ENCODE data around the gene MAST2. TPM values are rescaled to one million over a fixed set of nuclear protein-coding genes. Genes with fewer than 3 reads are reported as not detected.

Gene MAST2
- total RNA-seq, 4 donors from 2014 or later, result 6.6 to 22.6 (median 13.9) TPM

GRCh38 chr1:45859221-45859620 lies 55.8 kb downstream of the MAST2 start:
- DNase-seq (ENCODE audit: low spot score in 2 of 2), result no peak
- TF ChIP-seq POLR2A (IDR thresholded peaks at IDR 0.05), result no peak
- TF ChIP-seq CTCF (IDR thresholded peaks at IDR 0.05), result no peak
- 92 to 96% methylated on average over 3 of the region's 3 CpGs for WGBS, 2 donors
- intact Hi-C loops (cut with DNase I; ENCODE audit: low total_unique reads), result no loop called here
- H3K4me3 ChIP-seq (ENCODE audit: low read depth, poor library complexity, severe bottlenecking), result no peak overlapping the region

- intact Hi-C loops (cut with DNase I; ENCODE audit: low total_unique reads), result no loop called here
- DNase-seq (ENCODE audit: low spot score in 2 of 2), result no peak
- TF ChIP-seq CTCF (IDR thresholded peaks at IDR 0.05) (no peak), POLR2A (IDR thresholded peaks at IDR 0.05) (no peak)
- H3K4me3 ChIP-seq (ENCODE audit: low read depth, poor library complexity, severe bottlenecking), result no peak overlapping the region
These were observed 58.6 kb downstream of the MAST2 start for GRCh38 chr1:45862008-45862407.

GRCh38 chr1:45863218-45863617 lies 59.8 kb downstream of the MAST2 start:
- WGBS, 2 donors, result 63 to 70% methylated on average over 2 of the region's 2 CpGs
- no peak for TF ChIP-seq CTCF (IDR thresholded peaks at IDR 0.05)
- no peak for TF ChIP-seq POLR2A (IDR thresholded peaks at IDR 0.05)
- H3K4me3 ChIP-seq (ENCODE audit: low read depth, poor library complexity, severe bottlenecking), result no peak overlapping the region
- DNase-seq (ENCODE audit: low spot score in 2 of 2), result no peak
- intact Hi-C loops (cut with DNase I; ENCODE audit: low total_unique reads), result no loop called here

- intact Hi-C loops (cut with DNase I; ENCODE audit: low total_unique reads), result no loop called here
- H3K4me3 ChIP-seq (ENCODE audit: low read depth, poor library complexity, severe bottlenecking), result no peak overlapping the region
- no peak for TF ChIP-seq POLR2A (IDR thresholded peaks at IDR 0.05)
- no peak for TF ChIP-seq CTCF (IDR thresholded peaks at IDR 0.05)
- DNase-seq (ENCODE audit: low spot score in 2 of 2), result no peak
- WGBS, 2 donors, result 59 to 67% methylated on average over 14 of the region's 14 CpGs
These were observed 61.0 kb downstream of the MAST2 start for GRCh38 chr1:45864167-45865106.

- intact Hi-C loops (cut with DNase I; ENCODE audit: low total_unique reads), result no loop called here
- DNase-seq (ENCODE audit: low spot score in 2 of 2), result no peak
- TF ChIP-seq CTCF (IDR thresholded peaks at IDR 0.05) (no peak), POLR2A (IDR thresholded peaks at IDR 0.05) (no peak)
- no peak overlapping the region for H3K4me3 ChIP-seq (ENCODE audit: low read depth, poor library complexity, severe bottlenecking)
- 93 to 97% methylated on average over 2 of the region's 2 CpGs for WGBS, 2 donors
These were observed 64.4 kb downstream of the MAST2 start for GRCh38 chr1:45867697-45868348.

Measured in lower leg skin (tissue), 4 donors.